RWPE2 (cell line): Measurements from ENCODE around the gene LIN54.
"Not testable (repeated sequence)": the region's sequence is repeated elsewhere in the genome, so short reads cannot be mapped to it uniquely, and the experiment has no call there.

ENCODE experiments used
- ATAC-seq: fragments of 200-7000 bp; cut with Tn5 transposase; 3 replicates; pipeline ENCODE4 v1.9.1; 2021; ENCODE audit warnings: low read depth
- DNase-seq: peaks from one replicate; pipeline ENCODE4 v3.0.0-alpha.2; 2020; ENCODE audit warnings: low spot score
- H3K27ac ChIP-seq: fragments of 450-650 bp; 2 replicates; pipeline ENCODE4 v1.5.1; 2017; ENCODE audit warnings: mild to moderate bottlenecking; ENCODE audit not compliant: poor library complexity, severe bottlenecking
- H3K27me3 ChIP-seq: fragments of 250-450 bp; sonication (Bioruptor Pico); 2 replicates; pipeline ENCODE4 v1.5.1; 2021; ENCODE audit warnings: mild to moderate bottlenecking, moderate library complexity; ENCODE audit not compliant: insufficient read depth, poor library complexity, severe bottlenecking
- H3K36me3 ChIP-seq: fragments of 250-450 bp; sonication (Bioruptor Pico); 2 replicates; pipeline ENCODE4 v1.5.1; 2020; ENCODE audit warnings: low read depth, mild to moderate bottlenecking, moderate library complexity
- H3K4me1 ChIP-seq: fragments of 250-450 bp; sonication (Bioruptor Pico); 2 replicates; pipeline ENCODE4 v1.5.1; 2021; ENCODE audit warnings: mild to moderate bottlenecking, moderate library complexity; ENCODE audit not compliant: insufficient read depth, poor library complexity, severe bottlenecking
- H3K4me3 ChIP-seq: fragments of 250-450 bp; sonication (Bioruptor Pico); 2 replicates; pipeline ENCODE4 v1.5.1; 2021; ENCODE audit warnings: mild to moderate bottlenecking, moderate library complexity; ENCODE audit not compliant: severe bottlenecking
- H3K9me3 ChIP-seq: fragments of 250-450 bp; sonication (Bioruptor Pico); 2 replicates; pipeline ENCODE4 v1.5.1; 2021; ENCODE audit warnings: mild to moderate bottlenecking, moderate library complexity; ENCODE audit not compliant: severe bottlenecking
- TF ChIP-seq, protein P1 (sequence below): fragments of 450-650 bp; IDR thresholded peaks from one replicate; pipeline ENCODE4 v1.5.1; 2017; ENCODE audit warnings: mild to moderate bottlenecking, moderate library complexity; ENCODE audit not compliant: poor library complexity, severe bottlenecking

Gene LIN54

DNA sequence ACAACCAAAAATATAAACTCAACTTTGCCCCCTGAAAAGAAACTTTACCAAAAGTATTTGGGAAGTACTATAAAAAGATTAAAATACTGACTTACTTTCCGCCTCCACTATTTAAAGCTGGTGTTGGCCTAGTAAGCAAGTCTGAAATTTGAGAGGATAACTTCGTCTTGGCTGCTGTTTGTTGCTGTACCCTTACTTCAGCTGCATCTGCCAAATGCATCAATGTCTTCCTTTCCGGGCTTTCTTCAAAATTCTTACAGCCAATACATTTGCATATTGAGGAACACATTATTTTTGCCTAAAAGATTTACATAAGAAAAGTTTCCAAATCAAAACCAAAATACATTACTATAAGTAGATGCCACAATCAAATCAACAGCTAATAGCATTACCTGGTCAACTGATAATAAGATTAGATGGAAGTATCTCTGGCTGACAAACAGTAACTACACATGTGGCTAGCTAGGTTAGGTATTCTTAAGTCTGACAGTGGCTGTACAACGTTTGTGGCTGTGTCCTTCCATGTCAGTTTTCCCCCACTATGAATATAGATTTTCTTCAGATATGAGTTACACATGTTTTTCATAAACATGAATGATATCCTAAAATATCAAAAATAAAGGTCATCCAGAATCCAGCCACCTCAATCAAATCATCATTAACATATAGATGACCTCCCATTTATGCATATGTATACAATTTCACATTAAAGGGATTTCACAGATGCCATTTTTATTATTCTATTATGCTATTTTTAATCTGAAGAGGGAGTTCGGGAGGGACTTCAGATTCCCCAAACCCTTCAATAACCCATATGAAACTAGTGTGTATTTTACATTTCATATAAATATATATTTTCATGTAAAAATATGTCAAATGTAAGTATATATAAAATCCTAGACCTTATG lies 79.5 kb downstream of the LIN54 start:
- ATAC-seq = no peak
- no peaks in the 10 kb centered on the region for H3K27me3 ChIP-seq

DNA sequence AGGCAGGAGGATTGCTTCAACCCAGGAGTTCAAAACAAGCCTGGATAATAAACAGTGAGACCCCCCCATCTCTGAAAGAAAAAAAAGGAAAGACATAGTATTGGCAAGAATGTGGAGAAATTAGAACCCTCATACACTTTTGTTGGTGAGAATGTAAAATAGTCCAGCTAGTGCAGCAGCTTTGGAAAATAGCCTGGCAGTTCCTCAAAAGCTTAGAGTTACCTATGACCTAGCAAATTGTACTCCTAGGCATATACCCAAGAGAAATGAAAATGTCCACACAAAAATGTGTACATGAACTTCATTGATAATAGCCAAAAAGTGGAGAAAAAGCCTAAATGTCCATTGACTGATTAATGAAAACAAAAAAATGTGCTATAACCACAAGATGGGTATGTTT lies 88.8 kb downstream of the LIN54 start:
- Histone ChIP-seq H3K36me3 (peaks cover 29% of the 10 kb centered on the region), H3K4me1 (no peaks in the 10 kb centered on the region)
- ATAC-seq = no peak

More for the DNA sequence above, 79.5 kb downstream of the LIN54 start:
- H3K9me3 ChIP-seq = no peaks in the 10 kb centered on the region
- H3K4me1 ChIP-seq = no peaks in the 10 kb centered on the region
- no peak overlapping the region for H3K4me3 ChIP-seq
- H3K27ac ChIP-seq = no peak overlapping the region
- TF ChIP-seq, protein P1, sequence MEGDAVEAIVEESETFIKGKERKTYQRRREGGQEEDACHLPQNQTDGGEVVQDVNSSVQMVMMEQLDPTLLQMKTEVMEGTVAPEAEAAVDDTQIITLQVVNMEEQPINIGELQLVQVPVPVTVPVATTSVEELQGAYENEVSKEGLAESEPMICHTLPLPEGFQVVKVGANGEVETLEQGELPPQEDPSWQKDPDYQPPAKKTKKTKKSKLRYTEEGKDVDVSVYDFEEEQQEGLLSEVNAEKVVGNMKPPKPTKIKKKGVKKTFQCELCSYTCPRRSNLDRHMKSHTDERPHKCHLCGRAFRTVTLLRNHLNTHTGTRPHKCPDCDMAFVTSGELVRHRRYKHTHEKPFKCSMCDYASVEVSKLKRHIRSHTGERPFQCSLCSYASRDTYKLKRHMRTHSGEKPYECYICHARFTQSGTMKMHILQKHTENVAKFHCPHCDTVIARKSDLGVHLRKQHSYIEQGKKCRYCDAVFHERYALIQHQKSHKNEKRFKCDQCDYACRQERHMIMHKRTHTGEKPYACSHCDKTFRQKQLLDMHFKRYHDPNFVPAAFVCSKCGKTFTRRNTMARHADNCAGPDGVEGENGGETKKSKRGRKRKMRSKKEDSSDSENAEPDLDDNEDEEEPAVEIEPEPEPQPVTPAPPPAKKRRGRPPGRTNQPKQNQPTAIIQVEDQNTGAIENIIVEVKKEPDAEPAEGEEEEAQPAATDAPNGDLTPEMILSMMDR = no peak
- no peak for DNase-seq
- peaks cover 52% of the 10 kb centered on the region for H3K36me3 ChIP-seq

DNA sequence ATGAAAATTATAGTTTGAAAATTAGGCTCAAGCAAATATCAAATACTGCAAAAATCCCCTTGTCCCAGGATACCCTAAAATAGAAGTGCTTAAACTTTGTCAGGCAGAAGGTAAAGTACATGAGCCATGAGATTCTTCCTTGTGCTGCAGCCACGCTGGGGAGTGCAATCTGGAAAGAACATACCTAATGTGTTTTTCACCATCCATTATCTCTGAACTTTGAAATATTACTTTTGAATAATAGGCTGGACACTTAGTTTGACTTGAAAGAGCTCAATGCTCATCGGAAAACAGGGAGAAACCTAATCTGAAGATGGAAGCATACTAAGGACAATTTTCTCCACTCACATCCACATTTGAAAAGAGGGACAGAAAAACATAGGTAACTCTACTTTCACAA lies 91.2 kb downstream of the LIN54 start:
- no peaks in the 10 kb centered on the region for H3K4me1 ChIP-seq
- H3K27me3 ChIP-seq = no peaks in the 10 kb centered on the region
- DNase-seq (no peak), ATAC-seq (no peak)
- TF ChIP-seq, protein P1 = no peak
- no peak overlapping the region for H3K4me3 ChIP-seq
- no peak overlapping the region for H3K27ac ChIP-seq
- H3K36me3 ChIP-seq = peaks cover 15% of the 10 kb centered on the region; the same call in 1 of the 2 replicates
- no peaks in the 10 kb centered on the region for H3K9me3 ChIP-seq

More for the DNA sequence above, 88.8 kb downstream of the LIN54 start:
- Histone ChIP-seq H3K4me3 (no peak overlapping the region), H3K27me3 (no peaks in the 10 kb centered on the region), H3K9me3 (no peaks in the 10 kb centered on the region), H3K27ac (no peak overlapping the region)
- no peak for DNase-seq
- TF ChIP-seq, protein P1 = no peak

DNA sequence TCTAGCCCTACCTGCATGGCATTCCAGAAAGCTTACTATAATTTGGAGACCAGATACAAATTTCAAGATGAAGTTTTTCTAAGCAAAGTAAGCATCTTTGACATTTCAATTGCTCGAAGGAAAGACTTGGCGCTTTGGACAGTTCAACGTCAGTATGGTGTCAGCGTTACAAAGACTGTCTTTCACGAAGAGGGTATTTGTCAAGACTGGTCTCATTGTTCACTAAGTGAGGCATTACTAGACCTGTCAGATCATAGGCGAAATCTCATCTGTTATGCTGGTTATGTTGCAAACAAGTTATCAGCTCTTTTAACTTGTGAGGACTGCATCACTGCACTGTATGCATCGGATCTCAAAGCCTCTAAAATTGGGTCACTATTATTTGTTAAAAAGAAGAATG lies 92.5 kb downstream of the LIN54 start:
- Histone ChIP-seq H3K9me3 (no peaks in the 10 kb centered on the region), H3K27ac (no peak overlapping the region), H3K36me3 (peaks cover 15% of the 10 kb centered on the region; the same call in 1 of the 2 replicates), H3K27me3 (no peaks in the 10 kb centered on the region), H3K4me1 (no peaks in the 10 kb centered on the region), H3K4me3 (no peak overlapping the region)
- TF ChIP-seq, protein P1 = no peak
- no peak for DNase-seq
- no peak for ATAC-seq

DNA sequence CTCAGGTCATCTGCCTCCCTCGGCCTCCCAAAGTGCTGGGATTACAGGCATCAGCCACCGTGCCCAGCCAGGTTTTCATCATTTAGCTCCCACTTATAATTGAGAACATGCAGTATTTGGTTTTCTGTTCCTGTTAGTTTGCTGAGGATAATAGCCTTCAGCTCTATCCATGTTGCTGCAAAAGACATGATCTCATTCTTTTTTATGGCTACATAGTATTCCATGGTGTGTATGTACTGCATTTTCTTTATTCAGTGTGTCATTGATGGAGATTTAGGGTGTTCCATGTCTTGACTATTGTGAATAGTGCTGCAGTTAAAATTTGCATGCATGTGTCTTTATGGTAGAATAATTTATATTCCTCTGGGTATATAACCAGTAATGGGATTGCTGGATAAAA lies 96.7 kb downstream of the LIN54 start:
- H3K27ac ChIP-seq, H3K4me3 ChIP-seq, ATAC-seq, DNase-seq, H3K4me1 ChIP-seq, H3K27me3 ChIP-seq, H3K9me3 ChIP-seq: not testable (repeated sequence)
- peaks cover 12% of the 10 kb centered on the region; the same call in 1 of the 2 replicates for H3K36me3 ChIP-seq
